ENCODE data around the gene RAB34. TPM values are rescaled to one million over a fixed set of nuclear protein-coding genes. Genes with fewer than 3 reads are reported as not detected.

The RAB34 gene
- total RNA-seq, 2 experiments from 2014 or later: 0.22 to 0.99 TPM

DNA sequence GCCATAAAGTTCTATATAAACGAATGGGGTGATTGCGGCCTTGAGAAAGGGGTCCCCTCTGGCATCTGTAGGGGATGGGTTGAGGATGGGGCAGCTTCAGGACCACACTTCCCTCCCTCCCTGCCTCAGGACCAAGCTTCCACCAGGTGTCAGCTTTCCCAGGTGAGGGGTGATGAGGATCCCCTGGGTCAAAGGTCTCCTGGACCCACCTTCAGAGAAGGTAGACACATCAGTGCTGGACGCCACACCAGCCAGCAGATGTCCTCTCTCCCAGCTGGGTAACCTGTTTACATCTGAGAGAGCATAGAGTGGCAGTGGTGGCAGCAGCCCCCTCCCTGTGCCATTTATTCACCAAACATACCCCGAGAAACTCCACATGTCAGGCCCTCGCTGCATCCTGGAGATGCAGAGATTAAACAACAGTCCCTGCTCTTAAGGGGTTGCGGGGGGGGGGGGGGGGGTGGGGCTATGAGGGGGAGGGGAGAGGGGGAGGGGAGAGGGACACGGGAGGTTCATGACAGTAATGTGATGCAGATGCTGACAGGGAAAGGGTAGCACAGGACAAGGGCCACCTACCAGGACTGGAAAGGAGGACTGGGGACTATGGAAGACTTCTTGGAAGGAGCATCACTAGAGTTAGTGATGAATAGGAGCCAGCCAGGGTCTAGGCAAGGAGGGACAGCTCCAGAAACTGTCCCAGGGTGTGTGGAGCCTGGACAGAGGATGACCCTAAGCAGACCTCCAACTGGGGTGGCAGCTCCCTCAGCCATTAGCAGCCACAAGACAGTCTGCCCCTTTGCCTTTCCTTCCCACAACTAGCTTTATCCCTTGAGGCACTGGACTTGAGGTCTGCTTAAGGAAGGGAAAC is 11.0 kb downstream of the RAB34 start:
- Histone ChIP-seq H3K4me1 (ENCODE audit: insufficient read depth, low read length, poor library complexity, severe bottlenecking) (peaks cover 18% of the 10 kb centered on the region), H3K9me2 (ENCODE audit: insufficient read depth, low read length) (no peaks in the 10 kb centered on the region), H3K4me2 (ENCODE audit: low read length) (no peak overlapping the region), H3K4me3 (ENCODE audit: low read depth, low read length, poor library complexity, severe bottlenecking) (no peak overlapping the region), H2AFZ (ENCODE audit: low read length) (no peak overlapping the region), H4K20me1 (ENCODE audit: insufficient read depth, low read length) (no peaks in the 10 kb centered on the region), H3K9me3 (ENCODE audit: low read length) (no peaks in the 10 kb centered on the region), H3K36me3 (ENCODE audit: insufficient read depth, low read length) (peaks cover 20% of the 10 kb centered on the region), H3K27ac (ENCODE audit: low read depth, low read length, poor library complexity, severe bottlenecking) (no peak overlapping the region), H3K79me2 (ENCODE audit: insufficient read depth, low read depth, low read length) (no peaks in the 10 kb centered on the region)
- CTCF ChIA-PET (ENCODE audit: unreplicated experiment): no interaction called here
- TF ChIP-seq EZH2phosphoT487 (IDR thresholded peaks at IDR 0.05; ENCODE audit: borderline replicate concordance, low read depth, low read length): no peak
- TF ChIP-seq, protein P1, sequence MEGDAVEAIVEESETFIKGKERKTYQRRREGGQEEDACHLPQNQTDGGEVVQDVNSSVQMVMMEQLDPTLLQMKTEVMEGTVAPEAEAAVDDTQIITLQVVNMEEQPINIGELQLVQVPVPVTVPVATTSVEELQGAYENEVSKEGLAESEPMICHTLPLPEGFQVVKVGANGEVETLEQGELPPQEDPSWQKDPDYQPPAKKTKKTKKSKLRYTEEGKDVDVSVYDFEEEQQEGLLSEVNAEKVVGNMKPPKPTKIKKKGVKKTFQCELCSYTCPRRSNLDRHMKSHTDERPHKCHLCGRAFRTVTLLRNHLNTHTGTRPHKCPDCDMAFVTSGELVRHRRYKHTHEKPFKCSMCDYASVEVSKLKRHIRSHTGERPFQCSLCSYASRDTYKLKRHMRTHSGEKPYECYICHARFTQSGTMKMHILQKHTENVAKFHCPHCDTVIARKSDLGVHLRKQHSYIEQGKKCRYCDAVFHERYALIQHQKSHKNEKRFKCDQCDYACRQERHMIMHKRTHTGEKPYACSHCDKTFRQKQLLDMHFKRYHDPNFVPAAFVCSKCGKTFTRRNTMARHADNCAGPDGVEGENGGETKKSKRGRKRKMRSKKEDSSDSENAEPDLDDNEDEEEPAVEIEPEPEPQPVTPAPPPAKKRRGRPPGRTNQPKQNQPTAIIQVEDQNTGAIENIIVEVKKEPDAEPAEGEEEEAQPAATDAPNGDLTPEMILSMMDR (conservative IDR thresholded peaks at IDR 0.05; ENCODE audit: low read length): no peak
- intact Hi-C loops (cut with micrococcal nuclease; ENCODE audit: unreplicated experiment): no loop called here
- POLR2A ChIA-PET: no interaction called here
- no TSS peak for BruUV-seq (replicated peaks)
- no peak for DNase-seq (ENCODE audit: low spot score)

DNA sequence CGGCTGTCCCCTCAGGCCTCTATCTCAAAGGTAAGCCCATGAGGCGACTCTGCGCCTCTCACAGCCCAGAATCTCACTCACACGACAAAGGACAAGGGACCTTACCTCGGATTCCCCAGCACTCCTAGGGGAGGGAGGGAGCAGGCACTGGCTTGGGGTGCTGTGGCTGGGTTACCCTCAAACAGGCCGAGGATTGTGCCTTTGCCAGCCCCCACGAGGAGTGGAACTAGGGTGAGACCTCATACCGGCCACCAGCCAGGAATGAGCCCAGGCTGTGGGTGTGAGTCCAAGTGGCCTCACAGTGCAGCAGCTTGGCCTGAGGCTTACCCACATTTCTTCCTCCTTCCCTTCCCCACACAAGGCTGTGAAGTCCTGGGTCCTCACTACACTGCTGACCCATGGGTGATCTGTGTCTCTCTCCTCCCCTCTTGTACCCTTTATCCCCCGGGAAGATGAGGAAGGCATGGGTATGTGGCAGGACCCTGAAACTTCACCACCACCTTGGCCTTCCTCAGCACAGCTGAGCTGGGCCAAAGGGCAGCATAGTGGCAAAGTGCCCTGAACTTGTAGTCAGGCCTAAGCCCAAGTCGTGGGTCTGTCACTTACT is 11.8 kb downstream of the RAB34 start:
- no peak for DNase-seq (ENCODE audit: low spot score)
- no peak overlapping the region for H3K4me3 ChIP-seq (ENCODE audit: low read depth, low read length, poor library complexity, severe bottlenecking)
- POLR2A ChIA-PET: no interaction called here
- TF ChIP-seq, protein P1 (conservative IDR thresholded peaks at IDR 0.05; ENCODE audit: low read length): no peak
- TF ChIP-seq EZH2phosphoT487 (IDR thresholded peaks at IDR 0.05; ENCODE audit: borderline replicate concordance, low read depth, low read length): no peak
- H3K9me3 ChIP-seq (ENCODE audit: low read length): no peaks in the 10 kb centered on the region
- H3K9me2 ChIP-seq (ENCODE audit: insufficient read depth, low read length): no peaks in the 10 kb centered on the region
- H3K79me2 ChIP-seq (ENCODE audit: insufficient read depth, low read depth, low read length): no peaks in the 10 kb centered on the region
- H4K20me1 ChIP-seq (ENCODE audit: insufficient read depth, low read length): no peaks in the 10 kb centered on the region
- intact Hi-C loops (cut with micrococcal nuclease; ENCODE audit: unreplicated experiment): no loop called here
- no TSS peak for BruUV-seq (replicated peaks)
- H3K4me2 ChIP-seq (ENCODE audit: low read length): no peak overlapping the region
- no peak overlapping the region for H2AFZ ChIP-seq (ENCODE audit: low read length)
- CTCF ChIA-PET (ENCODE audit: unreplicated experiment): no interaction called here
- peaks cover 14% of the 10 kb centered on the region for H3K4me1 ChIP-seq (ENCODE audit: insufficient read depth, low read length, poor library complexity, severe bottlenecking)
- H3K27ac ChIP-seq (ENCODE audit: low read depth, low read length, poor library complexity, severe bottlenecking): no peak overlapping the region
- H3K36me3 ChIP-seq (ENCODE audit: insufficient read depth, low read length): peaks cover 29% of the 10 kb centered on the region
